Stimulated activated CD8-positive, alpha-beta memory T cell treated with anti-CD3 and anti-CD28 coated beads, Interleukin-7, amount 100 ng/mL, for 1 hour (primary cell): ENCODE data around the gene ARHGAP15.

ENCODE experiments used
- DNase-seq, 2 donors: peaks; one replicate each; pipeline ENCODE4 v3.0.0-alpha.2; 2020; ENCODE audit warnings: low read depth in 2 of 2

Gene ARHGAP15

GRCh38 chr2:143686585-143687164 lies 557.5 kb downstream of the ARHGAP15 start:
- no peak for DNase-seq

- DNase-seq = no peak
Measured at GRCh38 chr2:143688248-143688647, 559.0 kb downstream of the ARHGAP15 start.

GRCh38 chr2:143688815-143689214 lies 559.6 kb downstream of the ARHGAP15 start:
- no peak for DNase-seq

- no peak for DNase-seq
Measured at GRCh38 chr2:143689541-143689940, 560.3 kb downstream of the ARHGAP15 start.

GRCh38 chr2:143690235-143690634 lies 561.0 kb downstream of the ARHGAP15 start:
- DNase-seq = no peak

- no peak for DNase-seq
Measured at GRCh38 chr2:143691121-143691520, 561.9 kb downstream of the ARHGAP15 start.

GRCh38 chr2:143692162-143692561 lies 562.9 kb downstream of the ARHGAP15 start:
- DNase-seq = no peak

GRCh38 chr2:143692967-143693366 lies 563.7 kb downstream of the ARHGAP15 start:
- no peak for DNase-seq

GRCh38 chr2:143694335-143694734 lies 565.1 kb downstream of the ARHGAP15 start:
- no peak for DNase-seq

GRCh38 chr2:143696651-143697050 lies 567.4 kb downstream of the ARHGAP15 start:
- DNase-seq = no peak

GRCh38 chr2:143697744-143698143 lies 568.5 kb downstream of the ARHGAP15 start:
- DNase-seq = no peak

GRCh38 chr2:143698352-143698751 lies 569.1 kb downstream of the ARHGAP15 start:
- DNase-seq = no peak

GRCh38 chr2:143698888-143699570 lies 569.8 kb downstream of the ARHGAP15 start:
- no peak for DNase-seq

- DNase-seq = no peak
Measured at GRCh38 chr2:143700865-143701264, 571.6 kb downstream of the ARHGAP15 start.

GRCh38 chr2:143701785-143702184 lies 572.6 kb downstream of the ARHGAP15 start:
- no peak for DNase-seq

- DNase-seq = no peak
Measured at GRCh38 chr2:143702931-143703330, 573.7 kb downstream of the ARHGAP15 start.

- DNase-seq = no peak
Measured at GRCh38 chr2:143704451-143705106, 575.4 kb downstream of the ARHGAP15 start.

GRCh38 chr2:143705108-143705707 lies 576.0 kb downstream of the ARHGAP15 start:
- no peak for DNase-seq

GRCh38 chr2:143706354-143706753 lies 577.1 kb downstream of the ARHGAP15 start:
- no peak for DNase-seq

- DNase-seq = no peak
Measured at GRCh38 chr2:143708682-143709081, 579.5 kb downstream of the ARHGAP15 start.

- no peak for DNase-seq
Measured at GRCh38 chr2:143710196-143710595, 581.0 kb downstream of the ARHGAP15 start.

- DNase-seq = no peak
Measured at GRCh38 chr2:143710879-143711278, 581.7 kb downstream of the ARHGAP15 start.

- DNase-seq = no peak
Measured at GRCh38 chr2:143716522-143716921, 587.3 kb downstream of the ARHGAP15 start.
